HepG2 (cell line): Measurements from ENCODE around the gene PPM1K. TPM values are rescaled to one million over a fixed set of nuclear protein-coding genes. Genes with fewer than 3 reads are reported as not detected.

ENCODE experiments used
- ATAC-seq: fragments of 200-7000 bp; cut with Tn5 transposase; 3 replicates; pipeline ENCODE4 v1.9.1; 2020; ENCODE audit warnings: mild to moderate bottlenecking, moderate library complexity
- BruUV-seq: library from RNA; stranded (reverse); fragments of 400-500 nt; replicated peaks from 2 replicates; lab custom pipeline; 2021; lab: Mats Ljungman, UMichigan
- CTCF ChIA-PET: fragments of 300-600 bp; formaldehyde crosslinking; extraction: SDS; loops from one replicate; lab custom pipeline; 2021; ENCODE audit warnings: low total read pairs, inconsistent platforms, low intra/inter-chr PET ratio; lab: Yijun Ruan, JAX
- POLR2A ChIA-PET: fragments of 350-600 bp; sonication (Branson Sonifier 250); formaldehyde crosslinking; loops from one replicate; lab custom pipeline; 2020; ENCODE audit warnings: antibody characterized with exemption, inconsistent platforms; lab: Yijun Ruan, JAX
- DNase-seq: peaks from one replicate; pipeline ENCODE4 v3.0.0-alpha.2; 2015; ENCODE audit warnings: low spot score
- FAIRE-seq: peaks from 3 replicates; lab custom pipeline; 2011; peaks lifted over from hg19 to GRCh38; lab: Jason Lieb, UNC
- H2AFZ ChIP-seq: one replicate; pipeline ENCODE4 v1.6.1; 2011; ENCODE audit warnings: low read length, inconsistent platforms
- H3K27ac ChIP-seq: fragments of 300-600 bp; 3 replicates; pipeline ENCODE4 v1.8.0; 2011; ENCODE audit warnings: mixed run types, mild to moderate bottlenecking, mixed read lengths, low read length, inconsistent platforms; ENCODE audit not compliant: insufficient read depth; ENCODE audit errors: extremely low read length
- H3K27me3 ChIP-seq, 2 experiments: fragments of 200-600 bp in 1 of 2; 2 replicates in 1 of 2; 3 replicates in 1 of 2; pipeline versions ENCODE4 v1.6.0 to v1.8.0; 2011; ENCODE audit warnings: low read length in 2 of 2, mild to moderate bottlenecking in 2 of 2, moderate library complexity in 2 of 2, inconsistent platforms in 1 of 2; ENCODE audit not compliant: insufficient read depth in 2 of 2, control insufficient read depth in 1 of 2
- H3K36me3 ChIP-seq, 2 experiments: fragments of 200-600 bp in 1 of 2; replicated peaks in 1 of 2; 2 replicates in 1 of 2; 3 replicates in 1 of 2; pipeline versions ENCODE4 v1.5.1 to v1.8.0; 2011; ENCODE audit warnings: low read length in 2 of 2, inconsistent platforms in 1 of 2; ENCODE audit not compliant: insufficient read depth in 2 of 2, control insufficient read depth in 1 of 2
- H3K4me1 ChIP-seq: 2 replicates; pipeline ENCODE4 v1.5.1; 2012; ENCODE audit warnings: low read length, inconsistent platforms; ENCODE audit not compliant: insufficient read depth
- H3K4me2 ChIP-seq: 2 replicates; pipeline ENCODE4 v1.6.0; 2011; ENCODE audit warnings: low read depth, low read length, inconsistent platforms
- H3K4me3 ChIP-seq, 3 experiments: fragments of 200-600 bp in 1 of 3; sonication (generic), shearing (Covaris generic) in 1 of 3; replicated peaks in 1 of 3; 2 replicates each; pipeline ENCODE4 v1.5.1; 2011 to 2016; ENCODE audit warnings: low read length in 3 of 3, inconsistent platforms in 2 of 3, low read depth in 2 of 3, mild to moderate bottlenecking in 2 of 3, control low read depth in 1 of 3, mixed read lengths in 1 of 3; ENCODE audit not compliant: insufficient read depth in 1 of 3
- H3K79me2 ChIP-seq: one replicate; pipeline ENCODE4 v1.6.1; 2011; ENCODE audit warnings: low read length, inconsistent platforms; ENCODE audit not compliant: insufficient read depth
- H3K9ac ChIP-seq: 2 replicates; pipeline ENCODE4 v1.6.0; 2011; ENCODE audit warnings: mild to moderate bottlenecking, low read depth, low read length, inconsistent platforms; ENCODE audit not compliant: insufficient read depth
- H3K9me3 ChIP-seq: 2 replicates; pipeline ENCODE4 v1.5.1; 2012; ENCODE audit warnings: mild to moderate bottlenecking, low read length
- H4K20me1 ChIP-seq: 2 replicates; pipeline ENCODE4 v1.6.0; 2011; ENCODE audit warnings: inconsistent platforms, mild to moderate bottlenecking, low read length, moderate library complexity; ENCODE audit not compliant: insufficient read depth
- AGO1 ChIP-seq: fragments of 200-400 bp; formaldehyde crosslinking; IDR thresholded peaks from 2 replicates; pipeline ENCODE4 v1.6.1; 2017; ENCODE audit warnings: mild to moderate bottlenecking, low read depth, low read length, moderate library complexity; ENCODE audit not compliant: poor library complexity, severe bottlenecking
- ATF3 ChIP-seq: sonication (generic); formaldehyde crosslinking; IDR thresholded peaks from 2 replicates; pipeline ENCODE4 v1.4.0; 2020; ENCODE audit warnings: missing genetic modification reagents
- CHD4 ChIP-seq: fragments of 200-600 bp; sonication (generic); IDR thresholded peaks from 2 replicates; pipeline ENCODE4 v1.7.0; 2017; ENCODE audit warnings: mild to moderate bottlenecking, low read length, borderline replicate concordance
- JUN ChIP-seq: sonication (generic); formaldehyde crosslinking; IDR thresholded peaks from 2 replicates; pipeline ENCODE4 v1.4.0; 2020; ENCODE audit warnings: mild to moderate bottlenecking, missing genetic modification reagents
- KDM4B ChIP-seq: sonication (generic); formaldehyde crosslinking; IDR thresholded peaks from 2 replicates; pipeline ENCODE4 v1.4.0; 2020; ENCODE audit warnings: missing genetic modification reagents
- KLF13 ChIP-seq: sonication (generic); formaldehyde crosslinking; IDR thresholded peaks from 2 replicates; pipeline ENCODE4 v1.4.0; 2020; ENCODE audit warnings: mild to moderate bottlenecking, missing genetic modification reagents
- MTERF4 ChIP-seq: sonication (generic); formaldehyde crosslinking; IDR thresholded peaks from 2 replicates; pipeline ENCODE4 v1.8.0; 2023; ENCODE audit warnings: mild to moderate bottlenecking, missing genetic modification reagents
- SNAPC2 ChIP-seq: sonication (generic); formaldehyde crosslinking; IDR thresholded peaks from 2 replicates; pipeline ENCODE4 v1.8.1; 2022; ENCODE audit warnings: mild to moderate bottlenecking, missing genetic modification reagents
- ZBTB40 ChIP-seq, 2 experiments: fragments of 450-650 bp in 1 of 2; sonication (generic) in 1 of 2; formaldehyde crosslinking in 1 of 2; IDR thresholded peaks; 2 replicates each; pipeline versions ENCODE4 v1.6.1 to v1.8.0; 2016 to 2022; ENCODE audit warnings: antibody characterized with exemption in 1 of 2, mild to moderate bottlenecking in 1 of 2, missing genetic modification reagents in 1 of 2
- ZNF614 ChIP-seq: IDR thresholded peaks from 2 replicates; pipeline ENCODE4 v1.6.1; 2018; ENCODE audit warnings: missing biosample characterization, missing genetic modification reagents, inconsistent platforms, borderline replicate concordance
- ZNF83 ChIP-seq: sonication (generic); formaldehyde crosslinking; IDR thresholded peaks from 2 replicates; pipeline ENCODE4 v1.4.0; 2020; ENCODE audit warnings: missing genetic modification reagents, mild to moderate bottlenecking, borderline replicate concordance
- ZNF850 ChIP-seq: sonication (generic); formaldehyde crosslinking; conservative IDR thresholded peaks from 2 replicates; pipeline ENCODE4 v1.9.0; 2021; ENCODE audit warnings: mild to moderate bottlenecking, missing genetic modification reagents
- WGBS: methylation state at CpG from one replicate; pipeline ENCODE4 v1.1.6; 2017; ENCODE audit warnings: low lambda C conversion rate; 5-methylcytosine and 5-hydroxymethylcytosine counted together
- in situ Hi-C: cut with HindIII; loops from 2 replicates; pipeline ENCODE4 v1.10.0; 2017; ENCODE audit warnings: low pct_unique_long_range_greater_than_20kb; ENCODE audit not compliant: extremely low pct_ligation_motif_present
- intact Hi-C: fragments of 100-400 bp; cut with micrococcal nuclease; formaldehyde crosslinking; loops from one replicate; pipeline ENCODE4 v1.10.0; 2022; ENCODE audit not compliant: unreplicated experiment
- polyA plus RNA-seq, 8 experiments: library from polyadenylated mRNA; depleted of rRNA in 3 of 8; stranded (reverse) in 7 of 8; unstranded in 1 of 8; fragments of >200 nt; fragmentation: Illumina TruSeq in 4 of 8; extraction: Trizol in 4 of 8; gene quantifications; 2 replicates each; pipeline versions ENCODE4 v1.2.1 to v1.2.3, GENCODE V29; 2011 to 2016; ENCODE audit warnings: low read depth in 4 of 8, missing spikeins in 1 of 8, mixed read lengths in 1 of 8; ENCODE audit not compliant: insufficient read depth in 1 of 8
- total RNA-seq, 5 experiments: library from RNA; depleted of rRNA; stranded (reverse); fragments of >200 nt; fragmentation: Illumina TruSeq; extraction: Trizol; gene quantifications; 2 replicates each; pipeline ENCODE4 v1.2.3, GENCODE V29; 2016; ENCODE audit warnings: low read depth in 1 of 5

Gene PPM1K
- total and polyA plus RNA-seq, 2 of the 13 experiments (the other 11 are each of a cell fraction or from before 2014, with no cell fraction given): 11.9 to 17.8 TPM

GRCh38 chr4:88280228-88280795, 4.0 kb downstream of the PPM1K start:
- in situ Hi-C loops: no loop called here
- BruUV-seq: no TSS peak
- Histone ChIP-seq H3K9ac (no peak overlapping the region), H3K4me3 (no peak overlapping the region), H3K79me2 (peaks cover 14% of the 10 kb centered on the region), H3K27ac (no peak overlapping the region), H3K36me3 (peaks cover 0 to 3% of the 10 kb centered on the region in 2 experiments; a peak in 1 of 5 replicates), H3K9me3 (no peaks in the 10 kb centered on the region), H3K27me3 (no peaks in the 10 kb centered on the region), H4K20me1 (no peaks in the 10 kb centered on the region; the same call in 1 of the 2 replicates), H3K4me1 (peaks cover 34% of the 10 kb centered on the region), H2AFZ (no peak overlapping the region), H3K4me2 (no peak overlapping the region)
- ChIA-PET CTCF (no interaction called here), POLR2A (interaction anchor here (1.0 kb wide), 1 partner anchor 237 kb away, joined by 3 read pairs; no protein-coding TSS in a partner anchor)
- no peak for FAIRE-seq
- WGBS: 98% methylated on average over 6 of the region's 6 CpGs
- intact Hi-C loops: loop anchor here (5.0 kb wide), 2 partner anchors 63 to 173 kb away; no protein-coding TSS in a partner anchor
- no peak for ATAC-seq
- no peak for DNase-seq
- TF ChIP-seq ZNF850 (CRISPR knock-in tag): no peak
- no peak for TF ChIP-seq ZNF614
- no peak for TF ChIP-seq ZBTB40 (IDR thresholded peaks at IDR 0.05)
- no peak for TF ChIP-seq ZBTB40 (CRISPR knock-in tag; IDR thresholded peaks at IDR 0.05)
- TF ChIP-seq ZNF83: no peak
- TF ChIP-seq CHD4: no peak
- TF ChIP-seq SNAPC2 (CRISPR knock-in tag): no peak
- no peak for TF ChIP-seq KLF13
- TF ChIP-seq ATF3: no peak
- no peak for TF ChIP-seq AGO1
- no peak for TF ChIP-seq KDM4B
- no peak for TF ChIP-seq MTERF4 (CRISPR knock-in tag)
- no peak for TF ChIP-seq JUN (CRISPR knock-in tag)
